Stimulated activated CD4-positive, alpha-beta T cell treated with anti-CD3 and anti-CD28 coated beads, Interleukin-4, amount 100 ng/mL, for 4 hours (primary cell): ENCODE results near the gene CD3G.

Experiments
- DNase-seq, 2 experiments: peaks; one replicate each; pipeline ENCODE4 v3.0.0-alpha.2; 2020

Gene CD3G

GRCh38 chr11:118328745-118329144 is 15.4 kb upstream of the CD3G start:
- DNase-seq = no peak

GRCh38 chr11:118334745-118335144 is 9.4 kb upstream of the CD3G start:
- no peak for DNase-seq

GRCh38 chr11:118338637-118339061 is 5.5 kb upstream of the CD3G start:
- peak; percentile 69 to 92 for DNase-seq

GRCh38 chr11:118339281-118339961 is 4.7 kb upstream of the CD3G start:
- no peak for DNase-seq

GRCh38 chr11:118340449-118340848 is 3.7 kb upstream of the CD3G start:
- no peak for DNase-seq

- DNase-seq = no peak
Measured at GRCh38 chr11:118341261-118341660, 2.9 kb upstream of the CD3G start.

GRCh38 chr11:118341815-118342489 is 2.2 kb upstream of the CD3G start:
- no peak for DNase-seq

- peak; percentile 53 to 80 for DNase-seq
Measured at GRCh38 chr11:118342503-118343161, 1.5 kb upstream of the CD3G start, which contains the start of gene CD3D. Gene CD3D (minus strand): TSS chr11:118342705. CDS start chr11:118342607, 98 bp downstream.

GRCh38 chr11:118343248-118343647 is 896 bp upstream of the CD3G start:
- DNase-seq = peak in 1 of 2 experiments; percentile 23

- DNase-seq = no peak
Measured at GRCh38 chr11:118349475-118349874, 5.3 kb downstream of the CD3G start.

- no peak for DNase-seq
Measured at GRCh38 chr11:118353084-118353710, 9.1 kb downstream of the CD3G start.

GRCh38 chr11:118358071-118358470 is 13.9 kb downstream of the CD3G start:
- DNase-seq = no peak

- peak; percentile 97 to 98 for DNase-seq
Measured at GRCh38 chr11:118359295-118359958, 15.3 kb downstream of the CD3G start, which contains the start of gene UBE4A. Gene UBE4A (plus strand): TSS chr11:118359600. CDS start chr11:118365081, 5,481 bp downstream.

GRCh38 chr11:118364956-118365615 is 20.9 kb downstream of the CD3G start:
- no peak for DNase-seq

- no peak for DNase-seq
Measured at GRCh38 chr11:118366287-118366686, 22.1 kb downstream of the CD3G start.

- no peak for DNase-seq
Measured at GRCh38 chr11:118370774-118371173, 26.6 kb downstream of the CD3G start.

GRCh38 chr11:118373263-118373662 is 29.1 kb downstream of the CD3G start:
- no peak for DNase-seq

GRCh38 chr11:118373871-118374270 is 29.7 kb downstream of the CD3G start:
- DNase-seq = no peak

- DNase-seq = no peak
Measured at GRCh38 chr11:118374729-118375128, 30.6 kb downstream of the CD3G start.

- no peak for DNase-seq
Measured at GRCh38 chr11:118375978-118376377, 31.8 kb downstream of the CD3G start.

GRCh38 chr11:118379497-118379896 is 35.4 kb downstream of the CD3G start:
- DNase-seq = no peak

- no peak for DNase-seq
Measured at GRCh38 chr11:118380571-118380970, 36.4 kb downstream of the CD3G start.
